Head of caudate nucleus (tissue), 42 donors: ENCODE data around the gene EPS8L2.

Source experiments
- DNase-seq, 42 donors: peaks; one replicate each; pipeline versions ENCODE4 v3.0.0 to v3.0.0-alpha.2; 2020 to 2021; ENCODE audit warnings: mixed read lengths in 7 of 42
- intact Hi-C: fragments of 100-400 bp; cut with DNase I; formaldehyde crosslinking; loops from one replicate; pipeline ENCODE4 v1.15.0; 2022

Gene EPS8L2

GRCh38 chr11:765025-765801, 59.2 kb downstream of the EPS8L2 start:
- DNase-seq, result peak in 41 of 42 donors; percentile 44 to 90 (median 73)
- intact Hi-C loops, result no loop called here

- intact Hi-C loops, result no loop called here
Observed at GRCh38 chr11:765802-766091, 59.7 kb downstream of the EPS8L2 start.

GRCh38 chr11:766106-766935, 60.3 kb downstream of the EPS8L2 start:
- intact Hi-C loops, result no loop called here
- DNase-seq, result no peak

More at GRCh38 chr11:765802-766091, 59.7 kb downstream of the EPS8L2 start:
- DNase-seq, result no peak

GRCh38 chr11:766936-767210, 60.8 kb downstream of the EPS8L2 start:
- DNase-seq, result no peak
- intact Hi-C loops, result no loop called here

GRCh38 chr11:767238-767637, 61.2 kb downstream of the EPS8L2 start:
- no peak for DNase-seq
- intact Hi-C loops, result no loop called here

GRCh38 chr11:769887-770641, 64.0 kb downstream of the EPS8L2 start:
- intact Hi-C loops, result no loop called here
- no peak for DNase-seq

GRCh38 chr11:770642-771616, 64.9 kb downstream of the EPS8L2 start:
- intact Hi-C loops, result no loop called here
- DNase-seq, result peak in 1 of 42 donors; percentile 6

GRCh38 chr11:771617-772204, 65.7 kb downstream of the EPS8L2 start:
- intact Hi-C loops, result no loop called here
- peak in 1 of 42 donors; percentile 6 for DNase-seq

GRCh38 chr11:772429-773390, 66.7 kb downstream of the EPS8L2 start:
- intact Hi-C loops, result no loop called here
- peak; percentile 81 to 97 (median 93) for DNase-seq

GRCh38 chr11:773425-773824, 67.4 kb downstream of the EPS8L2 start:
- peak in 1 of 42 donors; percentile 6 for DNase-seq
- intact Hi-C loops, result no loop called here

GRCh38 chr11:773830-774229, 67.8 kb downstream of the EPS8L2 start:
- intact Hi-C loops, result no loop called here

GRCh38 chr11:774873-775592, 69.0 kb downstream of the EPS8L2 start:
- intact Hi-C loops, result no loop called here
- DNase-seq, result peak in 2 of 42 donors; percentile 7 to 53

More at GRCh38 chr11:773830-774229, 67.8 kb downstream of the EPS8L2 start:
- DNase-seq, result no peak

- no peak for DNase-seq
- intact Hi-C loops, result no loop called here
Observed at GRCh38 chr11:776263-776560, 70.2 kb downstream of the EPS8L2 start.

- DNase-seq, result peak in 1 of 42 donors; percentile 44
- intact Hi-C loops, result no loop called here
Observed at GRCh38 chr11:776561-777287, 70.7 kb downstream of the EPS8L2 start.
